ENCODE measurements around the gene C16orf92.
A peak's percentile ranks its signal among the peaks of the same experiment; 100 is the strongest.

Gene C16orf92

DNA sequence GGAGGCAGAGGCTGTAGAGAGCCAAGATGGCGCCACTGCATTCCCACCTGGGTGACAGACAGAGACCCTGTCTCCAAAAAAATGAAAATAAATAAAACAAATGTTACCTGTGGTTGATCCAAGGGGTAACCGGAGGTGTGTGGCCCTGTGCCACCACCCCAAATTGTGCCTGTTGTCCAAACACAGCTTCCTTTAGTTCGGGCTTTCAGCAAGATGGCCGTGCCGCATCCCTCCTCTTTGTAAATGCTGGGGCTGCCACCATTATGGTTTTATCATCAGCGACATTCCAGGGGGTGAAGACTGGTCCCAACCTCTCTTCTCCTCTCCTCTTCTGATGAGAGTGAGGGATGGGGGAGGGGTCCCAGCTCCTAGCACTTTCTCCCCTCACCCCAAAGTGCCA, at the start of gene C16orf92:
C16orf92 (plus strand) TSS at position 312 of the 400 bp plus-strand sequence. CDS start 143 bp downstream, outside the sequence.
- DNase-seq (ENCODE audit: low read depth), result no peak
- TF ChIP-seq, protein P1, sequence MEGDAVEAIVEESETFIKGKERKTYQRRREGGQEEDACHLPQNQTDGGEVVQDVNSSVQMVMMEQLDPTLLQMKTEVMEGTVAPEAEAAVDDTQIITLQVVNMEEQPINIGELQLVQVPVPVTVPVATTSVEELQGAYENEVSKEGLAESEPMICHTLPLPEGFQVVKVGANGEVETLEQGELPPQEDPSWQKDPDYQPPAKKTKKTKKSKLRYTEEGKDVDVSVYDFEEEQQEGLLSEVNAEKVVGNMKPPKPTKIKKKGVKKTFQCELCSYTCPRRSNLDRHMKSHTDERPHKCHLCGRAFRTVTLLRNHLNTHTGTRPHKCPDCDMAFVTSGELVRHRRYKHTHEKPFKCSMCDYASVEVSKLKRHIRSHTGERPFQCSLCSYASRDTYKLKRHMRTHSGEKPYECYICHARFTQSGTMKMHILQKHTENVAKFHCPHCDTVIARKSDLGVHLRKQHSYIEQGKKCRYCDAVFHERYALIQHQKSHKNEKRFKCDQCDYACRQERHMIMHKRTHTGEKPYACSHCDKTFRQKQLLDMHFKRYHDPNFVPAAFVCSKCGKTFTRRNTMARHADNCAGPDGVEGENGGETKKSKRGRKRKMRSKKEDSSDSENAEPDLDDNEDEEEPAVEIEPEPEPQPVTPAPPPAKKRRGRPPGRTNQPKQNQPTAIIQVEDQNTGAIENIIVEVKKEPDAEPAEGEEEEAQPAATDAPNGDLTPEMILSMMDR (IDR thresholded peaks at IDR 0.05; ENCODE audit: low read length, missing control alignments), result no peak
- H3K4me3 ChIP-seq (replicated peaks; ENCODE audit: low read depth, low read length), result no peak within 1 kb of the TSS

GRCh38 chr16:29973384-29974246, 49.4 kb upstream of the C16orf92 start, which contains the start of gene TAOK2:
Gene TAOK2, plus strand, starts transcription at chr16:29973868. Its CDS starts 3,905 bp downstream, at chr16:29977773.
- H3K4me3 ChIP-seq (replicated peaks; ENCODE audit: low read depth, low read length), result peak within 1 kb of the TSS; percentile 93
- peak; percentile 99 for DNase-seq (ENCODE audit: low read depth)
- TF ChIP-seq, protein P1 (IDR thresholded peaks at IDR 0.05; ENCODE audit: low read length, missing control alignments), result no peak

GRCh38 chr16:29974291-29975133, 48.5 kb upstream of the C16orf92 start:
- TF ChIP-seq, protein P1 (IDR thresholded peaks at IDR 0.05; ENCODE audit: low read length, missing control alignments), result no peak
- peak overlapping the region; percentile 93 for H3K4me3 ChIP-seq (replicated peaks; ENCODE audit: low read depth, low read length)
- DNase-seq (ENCODE audit: low read depth), result peak; percentile 32

GRCh38 chr16:29975134-29975538, 47.9 kb upstream of the C16orf92 start:
- TF ChIP-seq, protein P1 (IDR thresholded peaks at IDR 0.05; ENCODE audit: low read length, missing control alignments), result no peak
- peak overlapping the region; percentile 93 for H3K4me3 ChIP-seq (replicated peaks; ENCODE audit: low read depth, low read length)
- no peak for DNase-seq (ENCODE audit: low read depth)

- TF ChIP-seq, protein P1 (IDR thresholded peaks at IDR 0.05; ENCODE audit: low read length, missing control alignments), result no peak
- DNase-seq (ENCODE audit: low read depth), result peak; percentile 21
- H3K4me3 ChIP-seq (replicated peaks; ENCODE audit: low read depth, low read length), result peak overlapping the region; percentile 93
These were observed 47.0 kb upstream of the C16orf92 start for GRCh38 chr16:29975811-29976511.

DNA sequence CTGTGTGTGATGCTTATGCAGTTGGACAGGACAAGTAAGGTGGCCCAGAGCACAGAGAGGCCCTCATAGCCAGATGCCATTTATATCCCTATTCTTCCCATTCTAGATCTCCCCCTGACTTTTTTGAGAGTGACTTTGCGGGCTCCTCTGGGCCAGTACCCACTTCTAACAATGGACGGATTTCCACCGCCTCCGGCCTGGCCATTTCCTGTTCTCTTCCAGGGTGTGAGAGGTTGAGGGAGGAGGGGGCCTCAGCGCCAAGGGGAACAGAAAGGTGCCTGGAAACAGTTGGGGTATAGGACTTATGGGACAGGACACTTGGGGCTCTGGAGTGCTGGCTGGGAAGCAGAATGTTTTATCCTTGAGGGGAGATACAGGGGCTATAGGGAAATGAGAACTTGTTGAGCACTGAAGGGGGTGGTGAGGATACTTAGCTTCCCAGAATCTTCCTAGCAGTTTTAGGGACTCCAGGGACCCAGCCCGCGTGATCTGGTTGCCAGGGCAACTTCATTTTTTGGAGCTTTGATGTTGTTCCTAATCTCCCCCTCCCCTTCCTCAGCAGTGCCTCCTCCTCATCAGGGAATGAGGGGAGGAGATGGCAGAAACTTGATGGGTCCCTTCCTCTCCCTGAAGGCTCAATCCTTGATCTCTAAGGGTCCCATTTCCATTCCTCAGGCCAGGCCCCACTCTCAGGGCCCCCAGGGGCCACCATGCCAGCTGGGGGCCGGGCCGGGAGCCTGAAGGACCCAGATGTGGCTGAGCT, 45.8 kb upstream of the C16orf92 start:
- peak overlapping the region; percentile 93 for H3K4me3 ChIP-seq (replicated peaks; ENCODE audit: low read depth, low read length)
- no peak for DNase-seq (ENCODE audit: low read depth)
- TF ChIP-seq, protein P1 (IDR thresholded peaks at IDR 0.05; ENCODE audit: low read length, missing control alignments), result no peak
